ENCODE measurements around the gene ALLC. TPM values are rescaled to one million over a fixed set of nuclear protein-coding genes. Genes with fewer than 3 reads are reported as not detected.

Gene ALLC
- total RNA-seq, 1 donor from 2014 or later: not detected

DNA sequence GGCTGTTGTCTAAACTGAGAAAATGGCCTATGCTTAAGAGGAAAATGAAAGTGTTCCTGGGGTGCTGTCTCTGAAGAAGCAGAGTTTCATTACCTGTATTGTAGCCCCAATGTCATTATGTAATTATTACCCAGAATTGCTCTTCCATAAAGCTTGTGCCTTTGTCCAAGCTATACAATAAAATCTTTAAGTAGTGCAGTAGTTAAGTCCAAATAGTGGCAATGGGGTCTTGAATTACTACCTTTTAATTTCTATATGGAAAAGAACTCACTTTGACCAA lies 13.8 kb upstream of the ALLC start:
- DNase-seq (ENCODE audit: low spot score): no peak
- H3K36me3 Mint-ChIP-seq (ENCODE audit: low read depth): no peaks in the 10 kb centered on the region
- TF ChIP-seq, protein P1, sequence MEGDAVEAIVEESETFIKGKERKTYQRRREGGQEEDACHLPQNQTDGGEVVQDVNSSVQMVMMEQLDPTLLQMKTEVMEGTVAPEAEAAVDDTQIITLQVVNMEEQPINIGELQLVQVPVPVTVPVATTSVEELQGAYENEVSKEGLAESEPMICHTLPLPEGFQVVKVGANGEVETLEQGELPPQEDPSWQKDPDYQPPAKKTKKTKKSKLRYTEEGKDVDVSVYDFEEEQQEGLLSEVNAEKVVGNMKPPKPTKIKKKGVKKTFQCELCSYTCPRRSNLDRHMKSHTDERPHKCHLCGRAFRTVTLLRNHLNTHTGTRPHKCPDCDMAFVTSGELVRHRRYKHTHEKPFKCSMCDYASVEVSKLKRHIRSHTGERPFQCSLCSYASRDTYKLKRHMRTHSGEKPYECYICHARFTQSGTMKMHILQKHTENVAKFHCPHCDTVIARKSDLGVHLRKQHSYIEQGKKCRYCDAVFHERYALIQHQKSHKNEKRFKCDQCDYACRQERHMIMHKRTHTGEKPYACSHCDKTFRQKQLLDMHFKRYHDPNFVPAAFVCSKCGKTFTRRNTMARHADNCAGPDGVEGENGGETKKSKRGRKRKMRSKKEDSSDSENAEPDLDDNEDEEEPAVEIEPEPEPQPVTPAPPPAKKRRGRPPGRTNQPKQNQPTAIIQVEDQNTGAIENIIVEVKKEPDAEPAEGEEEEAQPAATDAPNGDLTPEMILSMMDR (IDR thresholded peaks at IDR 0.05): no peak
- no peaks in the 10 kb centered on the region for H3K9me3 Mint-ChIP-seq (ENCODE audit: low read depth)
- H3K4me3 Mint-ChIP-seq (ENCODE audit: unreplicated experiment): no peak overlapping the region
- peaks cover 6% of the 10 kb centered on the region for H3K27me3 Mint-ChIP-seq (ENCODE audit: low read depth)
- H3K4me1 Mint-ChIP-seq (ENCODE audit: low read depth): no peaks in the 10 kb centered on the region
- H3K27ac Mint-ChIP-seq (ENCODE audit: unreplicated experiment): no peak overlapping the region

DNA sequence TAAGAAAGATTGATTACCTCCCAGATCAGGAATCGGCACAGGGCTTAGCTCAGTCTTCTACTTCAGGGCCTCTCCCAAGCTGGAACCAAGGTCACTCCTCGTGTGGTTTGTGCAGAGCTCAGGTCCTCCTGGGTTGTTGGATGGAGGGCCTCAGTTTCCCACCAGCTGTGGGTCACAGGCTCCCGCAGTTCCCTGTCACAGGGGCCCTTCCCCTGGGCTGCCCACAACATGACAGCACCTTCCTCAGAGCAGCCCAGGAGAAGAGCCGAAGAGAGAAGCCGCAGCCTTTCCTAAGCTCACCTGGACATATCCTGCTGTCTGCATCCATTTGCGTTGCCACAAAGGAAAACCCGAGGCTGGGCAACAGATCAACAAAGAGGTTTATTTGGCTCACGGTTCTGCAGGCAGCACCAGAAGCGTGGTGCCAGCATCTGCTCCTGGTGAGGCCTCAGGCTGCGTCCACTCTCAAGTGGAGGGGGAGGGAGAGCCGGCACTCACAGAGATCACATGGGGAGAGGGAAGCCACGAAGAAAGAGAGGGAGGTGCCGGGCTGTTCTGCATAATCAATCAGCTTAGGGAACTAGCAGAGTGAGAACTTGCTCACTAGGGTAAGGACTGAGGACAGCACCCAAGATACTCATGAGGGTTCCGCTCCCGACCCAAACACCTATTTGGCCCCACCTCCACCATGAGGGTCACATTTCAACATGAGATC lies 13.0 kb upstream of the ALLC start:
- Mint-ChIP-seq H3K4me1 (ENCODE audit: low read depth) (no peaks in the 10 kb centered on the region), H3K9me3 (ENCODE audit: low read depth) (no peaks in the 10 kb centered on the region), H3K27ac (ENCODE audit: unreplicated experiment) (no peak overlapping the region), H3K27me3 (ENCODE audit: low read depth) (peaks cover 6% of the 10 kb centered on the region), H3K4me3 (ENCODE audit: unreplicated experiment) (no peak overlapping the region), H3K36me3 (ENCODE audit: low read depth) (no peaks in the 10 kb centered on the region)
- peak; percentile 57 for DNase-seq (ENCODE audit: low spot score)
- TF ChIP-seq, protein P1 (IDR thresholded peaks at IDR 0.05): no peak

DNA sequence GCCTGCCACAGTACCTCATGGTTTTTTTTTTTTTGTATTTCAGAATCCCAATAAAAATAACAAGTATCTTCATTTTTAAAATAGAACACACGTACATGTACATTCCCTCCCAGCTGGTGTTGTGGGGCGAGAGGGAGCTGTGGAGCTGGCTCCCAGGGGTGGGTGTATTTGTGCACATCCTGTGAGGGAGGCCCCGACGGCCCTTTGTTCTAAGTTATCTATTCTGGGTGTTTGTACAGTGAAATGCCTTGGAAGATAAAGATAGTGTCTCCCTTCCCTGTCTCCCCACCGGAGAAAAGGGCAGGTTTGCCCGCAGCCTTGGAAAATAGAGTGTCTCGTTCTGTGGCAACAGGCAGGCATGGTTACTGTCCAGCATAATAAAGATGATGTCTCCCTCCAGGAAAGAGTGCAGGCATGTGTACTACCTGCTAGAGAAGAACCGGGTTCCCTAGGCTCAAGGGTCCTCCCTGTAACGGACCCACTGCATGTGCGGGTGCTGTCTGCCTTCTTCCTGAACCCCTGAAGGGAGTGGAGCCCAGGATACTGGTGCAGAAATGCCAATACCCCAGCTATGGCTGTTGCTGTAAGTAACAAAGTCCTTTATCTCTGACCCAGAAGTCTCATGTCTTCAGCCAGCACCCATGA lies 12.1 kb upstream of the ALLC start:
- H3K27ac Mint-ChIP-seq (ENCODE audit: unreplicated experiment): no peak overlapping the region
- H3K4me1 Mint-ChIP-seq (ENCODE audit: low read depth): peaks cover 2% of the 10 kb centered on the region
- TF ChIP-seq, protein P1 (IDR thresholded peaks at IDR 0.05): no peak
- H3K4me3 Mint-ChIP-seq (ENCODE audit: unreplicated experiment): no peak overlapping the region
- no peaks in the 10 kb centered on the region for H3K9me3 Mint-ChIP-seq (ENCODE audit: low read depth)
- peak; percentile 44 for DNase-seq (ENCODE audit: low spot score)
- H3K27me3 Mint-ChIP-seq (ENCODE audit: low read depth): peaks cover 7% of the 10 kb centered on the region
- no peaks in the 10 kb centered on the region for H3K36me3 Mint-ChIP-seq (ENCODE audit: low read depth)

DNA sequence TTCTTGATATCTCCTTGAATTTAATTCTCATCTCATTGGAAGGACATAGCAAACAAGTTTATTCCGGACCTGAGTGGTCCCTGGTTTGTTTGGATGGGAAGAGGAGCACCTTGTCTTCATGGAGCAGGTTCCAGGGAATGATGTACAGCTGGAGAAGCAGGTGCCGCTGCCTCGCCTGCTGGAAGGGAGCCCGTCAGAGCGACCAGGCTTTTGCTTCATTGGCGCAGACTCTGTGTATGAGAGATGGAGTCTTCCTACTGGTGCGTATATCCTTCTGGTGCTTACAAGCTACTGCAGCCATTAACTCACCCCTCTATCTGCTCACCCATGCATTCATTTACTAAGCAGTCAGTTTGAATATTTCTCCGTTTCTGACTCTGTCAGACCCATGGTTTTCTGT lies 11.6 kb upstream of the ALLC start:
- peaks cover 7% of the 10 kb centered on the region for H3K4me1 Mint-ChIP-seq (ENCODE audit: low read depth)
- H3K4me3 Mint-ChIP-seq (ENCODE audit: unreplicated experiment): no peak overlapping the region
- H3K36me3 Mint-ChIP-seq (ENCODE audit: low read depth): no peaks in the 10 kb centered on the region
- no peak overlapping the region for H3K27ac Mint-ChIP-seq (ENCODE audit: unreplicated experiment)
- TF ChIP-seq, protein P1 (IDR thresholded peaks at IDR 0.05): no peak
- peak; percentile 33 for DNase-seq (ENCODE audit: low spot score)
- H3K27me3 Mint-ChIP-seq (ENCODE audit: low read depth): peaks cover 9% of the 10 kb centered on the region
- no peaks in the 10 kb centered on the region for H3K9me3 Mint-ChIP-seq (ENCODE audit: low read depth)

DNA sequence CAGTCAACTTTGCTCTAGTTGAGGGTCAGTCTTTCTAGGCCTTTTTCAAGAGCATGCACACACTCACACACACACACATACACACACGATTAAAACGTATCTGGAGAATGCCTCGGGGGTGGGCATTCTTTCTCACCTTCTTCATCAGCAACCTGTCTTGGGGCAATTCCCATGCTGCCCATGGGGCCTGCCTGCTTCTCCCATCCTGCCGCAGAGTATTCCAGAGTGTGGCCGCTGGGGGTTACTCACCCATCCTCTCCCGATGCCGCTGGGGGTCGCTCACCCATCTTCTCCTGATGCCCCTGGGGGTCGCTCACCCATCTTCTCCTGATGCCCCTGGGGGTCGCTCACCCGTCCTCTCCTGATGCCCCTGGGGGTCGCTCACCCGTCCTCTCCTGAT lies 10.8 kb upstream of the ALLC start:
- H3K9me3 Mint-ChIP-seq (ENCODE audit: low read depth): no peaks in the 10 kb centered on the region
- TF ChIP-seq, protein P1 (IDR thresholded peaks at IDR 0.05): no peak
- DNase-seq (ENCODE audit: low spot score): peak; percentile 86
- no peaks in the 10 kb centered on the region for H3K36me3 Mint-ChIP-seq (ENCODE audit: low read depth)
- H3K4me3 Mint-ChIP-seq (ENCODE audit: unreplicated experiment): no peak overlapping the region
- peaks cover 11% of the 10 kb centered on the region for H3K27me3 Mint-ChIP-seq (ENCODE audit: low read depth)
- H3K4me1 Mint-ChIP-seq (ENCODE audit: low read depth): peaks cover 12% of the 10 kb centered on the region
- H3K27ac Mint-ChIP-seq (ENCODE audit: unreplicated experiment): no peak overlapping the region
